ENCODE data around the gene RAC3. TPM values are rescaled to one million over a fixed set of nuclear protein-coding genes. Genes with fewer than 3 reads are reported as not detected.

Gene RAC3
- not detected for polyA plus RNA-seq

DNA sequence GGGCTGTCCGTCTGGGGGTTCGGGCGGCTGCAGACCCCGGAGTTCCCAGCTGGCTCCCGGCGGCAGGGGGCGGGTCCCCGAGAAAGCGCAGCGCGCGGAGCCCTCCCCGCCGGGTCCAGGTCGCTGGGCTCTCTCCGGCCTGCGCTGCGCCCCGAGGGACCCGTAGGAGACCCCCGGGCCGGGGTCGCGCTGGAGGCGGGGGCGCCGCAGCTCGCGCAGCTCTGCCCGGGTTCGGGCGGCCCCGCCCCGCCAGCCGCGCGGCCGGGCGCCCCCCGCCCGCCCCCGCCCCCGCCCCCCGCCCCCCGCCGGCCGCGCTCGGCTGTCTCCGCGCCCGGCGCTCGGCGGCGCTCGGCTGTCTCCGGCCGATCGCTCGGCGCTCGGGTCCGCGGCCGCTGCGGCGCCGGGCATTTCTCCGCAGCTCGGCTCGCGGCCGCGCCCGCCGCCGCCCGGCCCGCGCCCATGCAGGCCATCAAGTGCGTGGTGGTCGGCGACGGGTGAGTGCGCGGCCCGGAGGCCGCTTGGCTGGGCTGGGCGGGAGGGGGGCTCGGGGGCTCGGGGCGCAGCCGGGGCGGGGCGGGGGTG lies at the start of gene RAC3:
RAC3 (plus strand) TSS at position 376 of the 582 bp plus-strand sequence; CDS start at position 460, 84 bp downstream.
- Mint-ChIP-seq H3K9me3 (no peaks in the 10 kb centered on the region), H3K27me3 (no peaks in the 10 kb centered on the region), H3K27ac (peak within 1 kb of the TSS in 1 of 3 donors; percentile 9), H3K36me3 (peaks cover 1% of the 10 kb centered on the region), H3K4me1 (peaks cover 1 to 8% (median 7%) of the 10 kb centered on the region in 3 donors), H3K4me3 (peak within 1 kb of the TSS; percentile 77 to 88 (median 84))

DNA sequence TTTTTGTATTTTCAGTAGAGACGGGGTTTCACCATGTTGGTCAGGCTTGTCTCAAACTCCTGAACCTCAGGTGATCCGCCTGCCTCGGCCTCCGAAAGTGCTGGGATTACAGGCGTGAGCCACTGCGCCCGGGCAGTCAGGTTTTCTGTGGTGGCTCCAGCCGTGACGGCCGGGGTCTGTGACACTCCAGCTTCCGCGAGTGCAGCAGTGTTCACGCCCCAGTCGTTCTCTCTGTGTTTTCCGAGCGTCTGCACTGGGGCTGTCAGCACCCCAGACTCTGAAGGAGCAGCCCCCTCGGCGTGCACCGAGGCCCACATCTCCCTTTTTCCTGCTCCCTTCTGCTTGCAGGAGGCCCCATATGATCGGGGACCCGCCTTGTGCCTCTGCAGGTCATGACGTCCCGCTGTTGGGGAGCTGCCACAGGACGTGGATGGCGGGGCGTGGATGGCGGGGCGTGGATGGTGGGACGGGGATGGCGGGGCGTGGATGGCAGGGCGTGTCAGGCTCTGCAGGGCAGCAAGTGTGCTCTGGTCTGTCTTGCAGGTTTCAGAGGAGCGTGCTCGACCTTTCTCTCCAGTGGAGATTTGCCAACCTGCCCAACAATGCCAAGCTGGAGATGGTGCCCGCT lies 48.4 kb upstream of the RAC3 start:
- no peak overlapping the region for H3K27ac Mint-ChIP-seq
- H3K27me3 Mint-ChIP-seq, result no peaks in the 10 kb centered on the region
- H3K36me3 Mint-ChIP-seq, result peaks cover 3% of the 10 kb centered on the region
- no peak overlapping the region for H3K4me3 Mint-ChIP-seq
- H3K4me1 Mint-ChIP-seq, result peaks cover 2 to 5% (median 4%) of the 10 kb centered on the region in 3 donors
- no peaks in the 10 kb centered on the region for H3K9me3 Mint-ChIP-seq

DNA sequence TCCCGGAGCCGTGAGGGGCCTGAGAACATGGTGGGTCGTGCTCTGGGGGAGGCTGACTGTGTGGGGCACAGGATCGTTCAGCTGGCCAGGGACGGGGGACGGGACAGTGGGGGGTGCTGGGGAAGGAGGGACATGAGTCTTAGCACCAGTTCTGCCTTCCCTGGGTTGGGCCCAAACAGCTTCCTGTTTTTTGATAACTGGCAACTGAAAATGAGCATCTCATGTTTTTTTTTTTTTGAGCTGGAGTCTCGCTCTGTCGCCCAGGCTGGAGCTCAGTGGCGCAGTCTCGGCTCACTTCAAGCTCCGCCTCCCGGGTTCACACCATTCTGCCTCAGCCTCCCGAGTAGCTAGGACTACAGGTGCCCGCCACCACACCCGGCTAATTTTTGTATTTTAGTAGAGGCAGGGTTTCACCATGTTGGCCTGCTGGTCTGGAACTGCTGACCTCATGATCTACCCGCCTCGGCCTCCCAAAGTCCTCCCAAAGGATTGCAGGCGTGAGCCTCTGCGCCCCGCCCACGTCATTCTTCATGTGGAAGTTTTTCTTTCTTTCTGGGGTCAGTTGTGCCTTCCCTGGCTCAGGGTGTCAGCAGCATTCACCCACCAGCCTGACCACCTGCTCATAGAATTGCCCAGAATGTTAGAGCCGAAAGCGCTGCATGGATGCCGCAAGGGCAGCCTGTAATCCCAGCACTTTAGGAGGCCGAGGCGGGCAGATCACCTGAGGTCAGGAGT lies 47.7 kb upstream of the RAC3 start:
- Mint-ChIP-seq H3K36me3 (peaks cover 3% of the 10 kb centered on the region), H3K4me3 (no peak overlapping the region), H3K27me3 (no peaks in the 10 kb centered on the region), H3K27ac (no peak overlapping the region), H3K4me1 (peaks cover 2 to 6% (median 4%) of the 10 kb centered on the region in 3 donors), H3K9me3 (no peaks in the 10 kb centered on the region)

DNA sequence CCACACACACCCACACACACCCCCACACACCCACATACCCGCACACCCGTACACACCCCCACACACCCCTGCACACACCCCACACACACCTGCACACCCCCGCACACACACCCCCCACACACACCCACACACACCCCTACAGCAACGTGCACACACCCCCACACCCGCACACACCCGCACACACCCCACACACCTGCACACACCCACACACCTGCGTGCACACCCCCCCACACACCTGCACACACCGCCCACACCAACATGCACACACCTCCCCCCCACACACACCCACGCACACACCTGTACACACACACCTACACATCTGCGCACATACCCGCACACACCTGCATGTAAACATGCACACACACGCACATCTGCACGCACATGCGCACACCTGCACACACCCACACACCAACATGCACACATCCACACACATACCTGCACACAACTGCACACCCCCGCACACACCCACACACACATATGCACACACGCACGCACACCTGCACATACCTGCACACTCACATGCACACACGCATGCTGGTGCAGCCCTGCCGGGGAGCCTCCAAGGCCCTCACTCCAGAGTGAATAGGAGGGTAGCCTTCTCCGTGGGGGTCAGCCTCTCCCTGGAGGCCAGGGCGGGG lies 46.6 kb upstream of the RAC3 start:
- no peak overlapping the region for H3K27ac Mint-ChIP-seq
- peaks cover 2 to 9% (median 4%) of the 10 kb centered on the region in 3 donors for H3K4me1 Mint-ChIP-seq
- no peaks in the 10 kb centered on the region for H3K9me3 Mint-ChIP-seq
- no peaks in the 10 kb centered on the region for H3K27me3 Mint-ChIP-seq
- no peak overlapping the region for H3K4me3 Mint-ChIP-seq
- peaks cover 3% of the 10 kb centered on the region for H3K36me3 Mint-ChIP-seq

DNA sequence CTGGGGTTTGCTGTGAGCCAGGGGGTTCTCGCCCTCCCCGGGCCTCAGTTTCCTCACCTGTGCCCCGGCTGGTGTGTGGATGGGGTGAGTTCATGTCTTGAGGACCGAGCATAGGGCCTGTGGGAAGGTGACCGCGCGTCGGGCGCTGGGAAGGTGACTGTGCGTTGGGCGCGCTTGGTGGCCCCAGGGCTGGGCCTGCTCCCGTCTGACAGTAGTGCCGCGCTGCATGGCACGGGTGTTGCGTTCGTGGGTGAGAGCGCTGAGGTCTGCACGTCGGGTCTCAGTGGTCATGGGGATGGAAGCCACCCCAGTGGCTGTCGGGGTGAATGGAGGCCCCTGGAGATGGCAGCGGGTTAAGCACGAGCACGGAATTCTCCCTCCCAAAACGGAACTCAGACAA lies 44.9 kb upstream of the RAC3 start:
- Mint-ChIP-seq H3K27ac (peak overlapping the region in 1 of 3 donors; percentile 89), H3K4me1 (peaks cover 2 to 9% (median 4%) of the 10 kb centered on the region in 3 donors), H3K36me3 (peaks cover 3% of the 10 kb centered on the region), H3K27me3 (no peaks in the 10 kb centered on the region), H3K9me3 (no peaks in the 10 kb centered on the region), H3K4me3 (no peak overlapping the region)

DNA sequence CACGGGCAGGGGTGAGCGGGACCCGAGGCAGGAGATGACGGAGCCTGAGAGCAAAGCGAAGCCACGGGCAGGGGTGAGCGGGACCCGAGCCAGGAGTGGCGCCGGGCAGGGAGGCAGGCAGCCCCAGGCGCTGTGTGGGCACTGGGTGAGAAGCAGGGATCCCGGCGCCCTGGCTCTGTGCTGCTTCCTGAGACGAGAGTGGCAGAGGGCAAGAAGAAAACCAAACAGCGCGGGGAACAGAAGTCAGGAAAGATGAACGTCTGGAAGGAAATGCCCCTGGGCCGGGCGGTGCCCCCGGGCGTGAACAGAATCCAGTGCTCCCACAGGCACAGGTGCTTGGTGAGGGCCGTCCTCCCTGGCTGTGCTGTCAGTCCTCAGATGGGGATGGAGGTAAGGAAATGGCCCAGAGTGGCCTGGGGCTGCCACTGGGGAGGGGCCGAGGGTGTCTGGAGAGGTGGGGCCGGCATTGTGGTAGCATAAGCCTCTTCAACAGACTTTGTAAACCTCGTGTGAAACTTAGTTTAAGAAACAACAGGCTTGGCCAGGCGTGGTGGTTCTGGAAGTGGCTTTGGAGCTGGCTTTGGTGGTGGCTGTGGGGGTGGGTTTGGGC lies 44.2 kb upstream of the RAC3 start:
- Mint-ChIP-seq H3K4me1 (peaks cover 2 to 9% (median 4%) of the 10 kb centered on the region in 3 donors), H3K36me3 (peaks cover 3% of the 10 kb centered on the region), H3K27ac (no peak overlapping the region), H3K27me3 (no peaks in the 10 kb centered on the region), H3K4me3 (no peak overlapping the region), H3K9me3 (no peaks in the 10 kb centered on the region)

DNA sequence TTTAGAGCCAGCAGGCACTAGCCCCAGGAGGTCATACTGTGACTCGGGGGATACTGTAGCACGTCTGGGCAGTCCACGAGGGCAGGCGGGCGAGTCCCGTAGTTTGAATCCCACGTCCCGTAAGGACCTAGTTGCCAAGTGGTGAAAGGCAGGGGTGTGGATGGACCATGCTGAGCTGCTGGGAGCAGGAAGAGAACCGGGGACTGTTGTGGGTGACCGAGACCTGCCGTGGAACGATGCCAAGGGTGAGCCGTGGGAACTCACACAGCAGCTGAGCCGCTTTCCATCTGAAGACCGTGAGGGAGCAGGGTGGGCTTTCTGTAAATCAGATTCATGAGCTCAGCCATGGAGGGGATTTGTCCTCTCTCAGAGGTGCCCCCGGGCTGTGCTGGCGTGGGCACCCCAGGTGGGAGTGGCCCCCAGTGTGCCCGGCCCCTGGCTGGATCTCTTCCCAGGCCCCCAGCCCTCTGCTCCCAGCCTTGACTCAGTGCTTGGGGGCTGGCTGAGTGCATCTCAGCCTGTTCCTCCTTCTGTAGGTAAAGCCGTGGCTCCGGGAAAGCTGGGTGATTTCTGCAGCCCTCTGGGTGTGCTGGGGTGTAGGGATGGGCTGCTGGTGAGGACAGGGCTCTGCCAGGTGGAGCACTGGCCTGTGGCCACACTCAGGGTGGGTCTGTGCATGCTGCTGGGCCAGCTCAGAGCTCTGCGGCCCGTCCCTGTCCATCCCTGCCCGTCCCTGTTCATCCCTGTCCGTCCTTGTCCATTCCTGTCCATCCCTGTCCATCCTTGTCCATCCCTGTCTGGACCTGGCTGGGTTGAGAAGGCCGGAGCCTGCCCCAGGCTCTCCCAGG lies 40.4 kb upstream of the RAC3 start:
- Mint-ChIP-seq H3K4me3 (no peak overlapping the region), H3K4me1 (peaks cover 0 to 7% (median 0%) of the 10 kb centered on the region in 3 donors), H3K27ac (no peak overlapping the region), H3K27me3 (no peaks in the 10 kb centered on the region), H3K9me3 (no peaks in the 10 kb centered on the region), H3K36me3 (no peaks in the 10 kb centered on the region)

DNA sequence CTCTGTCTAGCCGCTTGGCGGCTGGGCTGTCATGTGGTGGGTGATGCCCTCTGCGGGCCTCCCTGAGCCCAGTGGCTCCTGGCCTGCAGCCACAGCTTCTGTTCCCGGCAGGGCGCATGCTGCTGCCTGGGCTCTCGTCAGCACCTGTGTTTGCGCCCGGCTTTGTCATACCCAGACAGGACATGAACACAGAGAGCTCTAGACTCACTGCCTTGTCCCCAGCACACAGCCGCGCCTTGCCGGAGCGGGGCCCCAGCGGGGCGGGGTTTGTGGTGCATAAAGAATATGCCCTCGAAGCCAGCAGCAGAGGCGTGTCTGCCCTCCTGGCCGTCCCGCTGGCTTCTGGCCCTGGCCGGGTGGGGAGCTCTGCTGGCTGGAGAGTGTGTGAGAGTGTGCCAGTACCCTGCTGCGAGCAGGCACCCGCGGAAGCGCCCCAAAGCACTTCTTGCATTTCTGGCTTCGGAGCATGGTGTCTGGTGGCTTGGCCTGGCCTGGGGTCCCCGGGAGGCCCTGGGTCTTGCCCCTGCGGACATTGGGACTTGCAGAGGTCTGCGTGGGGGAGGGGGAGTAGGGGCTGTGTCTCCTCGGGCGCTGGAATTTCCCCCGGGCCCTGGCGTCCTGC lies 39.7 kb upstream of the RAC3 start:
- no peak overlapping the region for H3K27ac Mint-ChIP-seq
- no peaks in the 10 kb centered on the region for H3K27me3 Mint-ChIP-seq
- peaks cover 0 to 7% (median 0%) of the 10 kb centered on the region in 3 donors for H3K4me1 Mint-ChIP-seq
- no peaks in the 10 kb centered on the region for H3K9me3 Mint-ChIP-seq
- H3K36me3 Mint-ChIP-seq, result no peaks in the 10 kb centered on the region
- H3K4me3 Mint-ChIP-seq, result no peak overlapping the region

DNA sequence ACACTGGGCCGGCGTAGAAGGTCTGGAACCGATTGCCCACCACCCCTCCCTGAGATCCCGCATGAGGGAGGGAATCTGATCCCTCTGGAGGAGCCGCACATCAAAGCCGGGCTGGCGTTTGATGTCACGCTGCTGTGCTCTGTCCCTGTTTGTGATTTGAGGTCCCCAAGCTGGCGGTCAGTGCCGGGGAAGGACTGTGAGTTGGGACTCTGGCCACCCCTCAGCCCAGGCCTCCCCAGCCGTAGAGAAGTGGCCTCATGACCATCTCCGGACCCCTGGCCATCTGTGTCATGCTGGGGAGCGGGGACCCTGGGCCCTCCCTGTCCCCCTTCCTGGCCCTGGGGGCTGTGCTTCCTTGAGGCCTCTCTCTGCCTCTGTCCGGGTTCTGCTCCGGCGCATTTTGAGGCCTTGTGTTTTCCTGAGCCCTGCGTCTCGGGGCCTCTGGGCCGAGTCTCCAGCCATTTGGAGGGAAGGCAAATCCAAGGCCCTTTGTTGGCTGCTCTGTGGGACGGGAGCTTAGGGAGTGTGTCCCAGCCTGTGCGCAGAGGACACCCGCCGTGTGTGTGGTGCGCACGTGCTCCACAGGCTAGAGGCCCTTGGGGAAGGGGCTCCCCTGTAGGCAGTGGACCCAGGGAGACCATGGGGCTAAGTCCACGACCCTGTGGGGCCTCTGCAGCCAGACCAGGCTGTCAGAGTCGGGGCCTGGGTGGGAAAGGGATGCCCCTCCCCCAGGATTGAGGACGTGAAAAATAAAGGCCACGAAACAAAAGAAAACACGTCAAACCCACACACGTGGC lies 39.0 kb upstream of the RAC3 start:
- H3K27me3 Mint-ChIP-seq, result no peaks in the 10 kb centered on the region
- peaks cover 0 to 7% (median 0%) of the 10 kb centered on the region in 3 donors for H3K4me1 Mint-ChIP-seq
- no peaks in the 10 kb centered on the region for H3K9me3 Mint-ChIP-seq
- no peak overlapping the region for H3K27ac Mint-ChIP-seq
- no peaks in the 10 kb centered on the region for H3K36me3 Mint-ChIP-seq
- no peak overlapping the region for H3K4me3 Mint-ChIP-seq

DNA sequence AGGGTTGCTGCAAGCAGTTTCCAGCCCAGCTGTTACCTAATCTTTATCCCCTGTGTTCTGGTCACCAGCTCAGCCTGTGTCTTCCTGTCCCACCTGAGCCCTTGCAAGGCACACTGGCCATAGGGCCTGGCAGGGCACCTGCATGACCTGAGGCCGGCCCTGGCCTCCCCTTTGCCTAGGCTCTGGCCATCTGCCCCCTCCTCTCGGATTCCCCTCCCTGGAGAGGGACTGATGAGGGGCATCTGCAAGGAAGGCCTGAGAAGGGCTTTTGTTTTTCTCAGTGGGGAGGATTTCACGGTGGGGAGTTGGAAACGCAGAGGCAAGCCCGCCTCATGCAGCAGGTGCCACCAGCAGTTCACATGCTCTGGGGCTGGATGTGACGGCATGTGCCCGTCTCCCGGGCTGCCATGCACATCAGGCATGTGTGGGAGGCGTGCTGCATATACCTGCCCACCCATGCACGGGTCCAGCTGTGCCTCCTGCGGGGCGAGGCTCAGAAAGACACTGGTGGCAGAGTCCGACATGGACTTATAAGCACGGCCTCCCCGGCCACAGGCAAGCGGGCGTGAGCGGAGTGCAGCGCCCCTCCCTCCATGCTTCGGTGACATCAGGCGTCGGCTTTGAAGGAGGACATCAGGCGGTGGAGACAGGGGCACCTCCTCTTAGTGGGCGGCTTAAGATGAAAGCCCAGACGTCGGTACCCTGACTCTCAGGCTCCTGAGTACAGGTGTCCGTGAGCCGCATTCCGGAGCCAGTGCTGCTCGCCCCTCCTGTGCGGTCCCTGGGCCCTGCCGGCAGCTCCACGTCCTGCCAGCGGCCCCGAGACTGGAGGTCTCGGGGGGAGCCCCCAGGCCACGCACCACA lies 37.5 kb upstream of the RAC3 start:
- Mint-ChIP-seq H3K9me3 (no peaks in the 10 kb centered on the region), H3K27me3 (no peaks in the 10 kb centered on the region), H3K4me1 (peaks cover 0 to 6% (median 0%) of the 10 kb centered on the region in 3 donors), H3K36me3 (no peaks in the 10 kb centered on the region), H3K27ac (no peak overlapping the region), H3K4me3 (no peak overlapping the region)

DNA sequence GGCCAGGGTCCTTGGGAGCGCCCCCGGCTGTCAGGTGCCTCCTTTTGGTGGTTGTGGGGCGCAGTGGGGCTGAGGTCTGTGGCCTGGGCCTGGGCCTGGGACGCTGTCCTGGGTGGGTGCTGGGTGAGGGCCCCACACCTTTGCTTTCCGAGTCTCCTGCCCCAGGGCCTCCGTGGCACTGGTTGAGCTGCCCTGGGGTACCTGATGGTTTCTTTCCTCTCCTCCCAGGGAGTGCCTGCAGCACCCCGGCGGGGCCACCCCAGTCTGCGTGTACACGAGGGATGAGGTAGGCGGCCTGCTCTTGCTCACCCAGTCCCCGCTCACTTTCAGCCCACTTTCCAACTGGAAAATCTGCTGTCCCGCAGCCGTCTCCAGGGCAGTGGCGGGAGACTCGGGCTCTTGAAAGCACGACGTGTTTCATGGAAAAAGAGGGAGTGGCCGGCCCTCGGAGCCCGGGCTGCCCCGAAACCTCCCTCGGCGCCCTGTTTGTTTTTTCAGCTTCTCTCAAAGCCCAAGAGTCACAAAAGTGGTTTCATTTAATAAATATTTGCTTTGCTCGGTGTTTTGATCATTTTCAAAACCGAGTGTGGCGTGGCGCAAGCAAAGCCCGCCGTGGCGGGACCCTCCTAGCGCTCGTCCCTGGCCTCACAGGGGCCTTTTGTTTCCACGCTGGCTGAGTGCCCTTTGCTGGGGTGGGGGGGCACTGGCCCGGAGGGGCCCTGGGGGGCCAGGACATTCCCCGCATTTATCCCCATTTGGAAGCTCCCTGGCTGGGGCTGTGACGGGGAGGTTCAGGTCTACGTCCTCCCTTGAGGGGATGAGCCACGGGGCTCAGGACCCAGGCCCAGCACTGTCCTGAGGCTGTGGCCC lies 36.6 kb upstream of the RAC3 start:
- no peak overlapping the region for H3K4me3 Mint-ChIP-seq

More for the DNA sequence above, 36.6 kb upstream of the RAC3 start:
- H3K27me3 Mint-ChIP-seq, result no peaks in the 10 kb centered on the region
- H3K27ac Mint-ChIP-seq, result no peak overlapping the region
- peaks cover 0 to 3% (median 0%) of the 10 kb centered on the region in 3 donors for H3K4me1 Mint-ChIP-seq
- no peaks in the 10 kb centered on the region for H3K36me3 Mint-ChIP-seq
- no peaks in the 10 kb centered on the region for H3K9me3 Mint-ChIP-seq
